Colonic mucosa (tissue), 4 donors: ENCODE measurements around the gene SLAMF9. TPM values are rescaled to one million over a fixed set of nuclear protein-coding genes. Genes with fewer than 3 reads are reported as not detected.
A peak's percentile ranks its signal among the peaks of the same experiment; 100 is the strongest.

Source experiments
- DNase-seq: peaks from one replicate; pipeline ENCODE4 v3.0.0-alpha.2; 2020
- H3K27ac ChIP-seq: fragments of 200-600 bp; one replicate; pipeline ENCODE4 v1.8.0; 2021
- H3K27me3 ChIP-seq: fragments of 200-600 bp; one replicate; pipeline ENCODE4 v1.8.0; 2021
- H3K36me3 ChIP-seq: fragments of 200-600 bp; one replicate; pipeline ENCODE4 v1.8.0; 2021
- H3K4me1 ChIP-seq: fragments of 200-600 bp; one replicate; pipeline ENCODE4 v1.8.0; 2021; ENCODE audit warnings: mild to moderate bottlenecking
- H3K4me3 ChIP-seq: fragments of 200-600 bp; one replicate; pipeline ENCODE4 v1.8.0; 2021
- H3K9ac ChIP-seq, 2 donors: one replicate each; pipeline ENCODE4 v1.7.0; 2013; ENCODE audit warnings: control low read depth in 2 of 2, low read depth in 2 of 2, low read length in 2 of 2
- H3K9me3 ChIP-seq: fragments of 200-600 bp; one replicate; pipeline ENCODE4 v1.8.0; 2021
- intact Hi-C: fragments of 100-400 bp; cut with DNase I; formaldehyde crosslinking; loops from one replicate; pipeline ENCODE4 v1.14.1; 2022
- total RNA-seq, 2 donors: library from RNA; stranded (reverse); fragmentation: NEBNext Ultra II Directional in 1 of 2; extraction: Animal tissue kit (Norgen Biotek cat#: 25700) in 1 of 2; gene quantifications; one replicate each; pipeline ENCODE4 v1.2.1, GENCODE V29; 2021
- TF ChIP-seq, protein P1 (sequence below): fragments of 200-600 bp; IDR thresholded peaks from one replicate; pipeline ENCODE4 v1.8.0; 2022; ENCODE audit warnings: antibody characterized with exemption, mild to moderate bottlenecking
- donor health status: healthy.
- donor health status: DM: no; HTN: no; CAD: no.
- donor health status: DM: no; HTN: no; CAD: no.

The SLAMF9 gene
- total RNA-seq, 2 donors from 2014 or later = not detected

DNA sequence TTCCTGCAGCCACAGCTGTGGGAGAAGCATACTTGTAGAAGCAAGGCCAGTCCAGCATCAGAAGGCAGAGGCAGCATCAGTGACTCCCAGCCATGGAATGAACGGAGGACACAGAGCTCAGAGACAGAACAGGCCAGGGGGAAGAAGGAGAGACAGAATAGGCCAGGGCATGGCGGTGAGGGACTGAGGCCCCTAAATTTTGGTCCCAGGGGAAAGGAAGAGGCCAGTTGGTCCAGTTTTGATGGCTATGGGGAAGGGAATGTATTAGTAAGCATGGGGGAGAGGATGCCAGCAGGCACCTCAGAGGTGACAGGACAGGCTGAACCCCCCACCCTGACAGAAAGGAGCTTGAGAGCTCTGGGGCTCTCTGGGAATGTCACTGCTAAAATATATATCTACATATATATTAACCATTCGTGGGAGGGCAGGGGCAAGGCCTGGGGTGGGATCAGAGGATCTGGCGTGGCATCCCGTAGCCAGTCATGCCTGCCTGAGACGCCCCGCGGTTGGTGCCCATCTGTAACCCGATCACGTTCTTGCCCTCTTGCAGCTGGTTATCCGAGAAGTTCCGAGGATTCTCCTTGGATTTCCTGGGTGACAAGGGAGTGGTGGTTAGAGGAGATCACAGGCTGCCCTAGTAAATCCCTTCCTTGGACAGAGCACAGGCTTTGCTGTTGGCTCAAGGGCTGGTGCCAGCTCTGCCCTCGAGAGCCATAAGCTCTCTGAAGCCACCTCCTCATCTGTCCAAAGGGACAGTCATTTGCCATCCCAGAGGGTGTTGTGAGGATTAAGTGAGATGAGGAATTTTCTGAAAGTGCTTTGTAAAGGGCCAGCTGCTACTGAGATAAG lies 35.5 kb downstream of the SLAMF9 start:
- Histone ChIP-seq H3K27me3 (no peaks in the 10 kb centered on the region), H3K9me3 (no peaks in the 10 kb centered on the region), H3K27ac (no peak overlapping the region), H3K4me1 (no peaks in the 10 kb centered on the region), H3K36me3 (peaks cover 19% of the 10 kb centered on the region), H3K9ac (no peak overlapping the region), H3K4me3 (no peak overlapping the region)
- intact Hi-C loops = no loop called here
- TF ChIP-seq, protein P1, sequence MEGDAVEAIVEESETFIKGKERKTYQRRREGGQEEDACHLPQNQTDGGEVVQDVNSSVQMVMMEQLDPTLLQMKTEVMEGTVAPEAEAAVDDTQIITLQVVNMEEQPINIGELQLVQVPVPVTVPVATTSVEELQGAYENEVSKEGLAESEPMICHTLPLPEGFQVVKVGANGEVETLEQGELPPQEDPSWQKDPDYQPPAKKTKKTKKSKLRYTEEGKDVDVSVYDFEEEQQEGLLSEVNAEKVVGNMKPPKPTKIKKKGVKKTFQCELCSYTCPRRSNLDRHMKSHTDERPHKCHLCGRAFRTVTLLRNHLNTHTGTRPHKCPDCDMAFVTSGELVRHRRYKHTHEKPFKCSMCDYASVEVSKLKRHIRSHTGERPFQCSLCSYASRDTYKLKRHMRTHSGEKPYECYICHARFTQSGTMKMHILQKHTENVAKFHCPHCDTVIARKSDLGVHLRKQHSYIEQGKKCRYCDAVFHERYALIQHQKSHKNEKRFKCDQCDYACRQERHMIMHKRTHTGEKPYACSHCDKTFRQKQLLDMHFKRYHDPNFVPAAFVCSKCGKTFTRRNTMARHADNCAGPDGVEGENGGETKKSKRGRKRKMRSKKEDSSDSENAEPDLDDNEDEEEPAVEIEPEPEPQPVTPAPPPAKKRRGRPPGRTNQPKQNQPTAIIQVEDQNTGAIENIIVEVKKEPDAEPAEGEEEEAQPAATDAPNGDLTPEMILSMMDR = no peak
- DNase-seq = no peak

DNA sequence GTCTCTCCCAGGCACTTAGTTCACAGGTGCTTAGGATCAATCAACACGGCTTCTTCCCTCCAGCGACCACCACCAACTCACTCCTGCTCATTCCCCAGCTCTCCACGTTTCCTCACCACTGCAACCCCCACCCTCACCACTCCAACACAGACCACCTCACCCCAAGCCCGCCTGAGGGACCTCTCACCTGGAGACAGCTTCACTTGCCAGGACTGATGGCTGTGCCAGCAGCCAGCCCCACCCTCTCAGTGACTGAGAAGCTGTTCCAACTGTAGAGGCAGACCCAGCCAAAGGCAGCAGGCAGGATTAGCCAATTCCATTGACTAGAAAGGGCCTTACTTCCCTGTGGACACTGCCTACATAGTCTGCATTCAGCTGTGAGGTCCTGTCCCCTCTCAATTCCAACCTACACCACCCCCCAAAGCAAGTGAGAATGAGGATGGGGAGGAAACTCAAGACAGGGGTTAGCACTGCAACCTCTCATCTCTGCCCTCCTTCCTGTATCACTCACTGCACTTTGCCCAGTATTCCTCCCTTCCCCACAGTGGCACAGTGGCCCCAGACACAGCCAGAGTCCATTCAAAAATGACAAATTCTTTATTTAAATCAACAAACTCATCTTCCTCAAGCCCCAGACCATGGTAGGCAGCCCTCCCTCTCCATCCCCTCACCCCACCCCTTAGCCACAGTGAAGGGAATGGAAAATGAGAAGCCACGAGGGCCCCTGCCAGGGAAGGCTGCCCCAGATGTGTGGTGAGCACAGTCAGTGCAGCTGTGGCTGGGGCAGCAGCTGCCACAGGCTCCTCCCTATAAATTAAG lies 36.3 kb downstream of the SLAMF9 start:
- Histone ChIP-seq H3K4me3 (no peak overlapping the region), H3K36me3 (peaks cover 19% of the 10 kb centered on the region), H3K27me3 (no peaks in the 10 kb centered on the region), H3K9me3 (no peaks in the 10 kb centered on the region), H3K9ac (peak overlapping the region in 1 of 2 donors; percentile 51), H3K4me1 (no peaks in the 10 kb centered on the region), H3K27ac (no peak overlapping the region)
- intact Hi-C loops = no loop called here
- TF ChIP-seq, protein P1 = no peak
- no peak for DNase-seq

DNA sequence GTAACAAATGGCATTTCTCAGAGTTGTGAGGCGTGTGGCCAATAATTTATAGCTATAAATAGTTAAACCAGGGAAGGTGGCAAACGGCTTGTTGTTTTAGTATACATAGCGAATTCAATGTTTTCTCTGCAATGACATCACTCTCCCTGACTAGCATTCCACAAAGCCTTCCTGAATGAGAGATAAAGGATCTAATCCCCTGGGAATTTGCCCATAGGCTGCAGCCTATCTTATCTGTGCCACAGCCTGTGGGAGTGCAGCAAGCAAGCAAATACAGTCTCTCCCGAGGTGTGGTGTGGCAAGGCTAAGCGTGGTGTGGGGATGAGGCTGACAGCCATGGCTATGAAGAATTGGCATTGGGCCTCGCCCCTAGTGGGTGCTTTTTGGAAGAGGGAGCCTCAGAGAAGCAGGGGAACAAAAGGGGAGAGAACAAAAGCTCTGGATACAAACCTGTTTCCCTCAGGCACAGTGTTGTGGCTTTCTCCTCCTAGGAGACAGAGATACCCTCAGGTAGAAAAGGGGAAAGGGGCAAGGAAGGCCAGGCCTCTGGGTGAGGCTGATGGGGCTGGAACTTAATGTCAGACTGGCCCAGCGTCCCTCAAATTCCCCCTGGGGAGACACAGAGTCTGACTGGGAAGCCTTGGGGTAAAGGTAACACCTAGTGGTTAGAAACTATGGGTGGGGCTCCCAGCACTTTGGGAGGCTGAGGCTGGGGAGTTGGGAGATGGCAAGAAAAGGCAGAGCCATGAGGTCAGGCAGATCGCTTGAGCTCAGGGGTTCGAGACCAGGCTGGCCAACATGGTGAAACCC lies 37.6 kb downstream of the SLAMF9 start:
- peak overlapping the region; percentile 13 for H3K27ac ChIP-seq
- intact Hi-C loops = no loop called here
- no peak overlapping the region for H3K4me3 ChIP-seq
- H3K9me3 ChIP-seq = no peaks in the 10 kb centered on the region
- no peaks in the 10 kb centered on the region for H3K27me3 ChIP-seq
- H3K4me1 ChIP-seq = no peaks in the 10 kb centered on the region
- H3K36me3 ChIP-seq = peaks cover 19% of the 10 kb centered on the region
- DNase-seq = no peak
- H3K9ac ChIP-seq = peak overlapping the region in 1 of 2 donors; percentile 14
- TF ChIP-seq, protein P1 = no peak

DNA sequence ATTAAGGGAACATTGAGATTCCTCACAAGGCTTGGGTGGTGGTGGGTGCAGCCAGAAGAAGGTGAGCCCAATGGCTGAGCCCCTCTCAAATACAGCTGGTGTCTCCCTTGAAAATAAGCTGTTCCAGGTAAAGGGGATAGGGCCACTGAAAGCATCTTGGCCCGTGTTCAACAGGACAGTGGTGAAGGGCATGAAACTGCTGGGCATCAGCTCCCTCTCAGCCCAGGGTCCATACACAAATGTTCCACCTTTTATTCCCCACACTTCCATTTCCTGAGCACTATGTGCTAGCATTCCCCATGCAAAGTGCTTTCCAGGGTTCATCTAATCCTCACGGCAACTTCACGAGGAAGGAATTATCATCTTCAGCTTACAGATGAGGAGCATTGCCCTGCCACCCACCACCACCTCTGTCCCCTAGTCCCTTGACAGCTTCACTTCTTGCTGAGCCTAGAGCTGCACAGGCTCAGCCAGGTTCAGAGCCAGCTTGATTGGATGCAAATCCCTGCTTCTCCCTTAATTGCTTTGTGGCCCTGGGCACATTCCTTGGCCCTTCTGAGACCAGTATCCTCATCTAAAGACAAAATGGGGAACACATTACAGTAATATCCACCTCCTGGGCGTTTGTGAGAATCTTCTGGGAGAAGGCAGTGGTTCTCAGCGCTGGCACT lies 38.3 kb downstream of the SLAMF9 start:
- Histone ChIP-seq H3K9ac (no peak overlapping the region), H3K27me3 (no peaks in the 10 kb centered on the region), H3K4me3 (no peak overlapping the region), H3K27ac (peak overlapping the region; percentile 13), H3K9me3 (no peaks in the 10 kb centered on the region), H3K36me3 (peaks cover 19% of the 10 kb centered on the region), H3K4me1 (no peaks in the 10 kb centered on the region)
- no peak for DNase-seq
- intact Hi-C loops = no loop called here
- TF ChIP-seq, protein P1 = no peak
